ENCODE data around the gene PPFIBP1. TPM values are rescaled to one million over a fixed set of nuclear protein-coding genes. Genes with fewer than 3 reads are reported as not detected.

The PPFIBP1 gene
- 144 and 236 TPM in 2 replicates for total RNA-seq

DNA sequence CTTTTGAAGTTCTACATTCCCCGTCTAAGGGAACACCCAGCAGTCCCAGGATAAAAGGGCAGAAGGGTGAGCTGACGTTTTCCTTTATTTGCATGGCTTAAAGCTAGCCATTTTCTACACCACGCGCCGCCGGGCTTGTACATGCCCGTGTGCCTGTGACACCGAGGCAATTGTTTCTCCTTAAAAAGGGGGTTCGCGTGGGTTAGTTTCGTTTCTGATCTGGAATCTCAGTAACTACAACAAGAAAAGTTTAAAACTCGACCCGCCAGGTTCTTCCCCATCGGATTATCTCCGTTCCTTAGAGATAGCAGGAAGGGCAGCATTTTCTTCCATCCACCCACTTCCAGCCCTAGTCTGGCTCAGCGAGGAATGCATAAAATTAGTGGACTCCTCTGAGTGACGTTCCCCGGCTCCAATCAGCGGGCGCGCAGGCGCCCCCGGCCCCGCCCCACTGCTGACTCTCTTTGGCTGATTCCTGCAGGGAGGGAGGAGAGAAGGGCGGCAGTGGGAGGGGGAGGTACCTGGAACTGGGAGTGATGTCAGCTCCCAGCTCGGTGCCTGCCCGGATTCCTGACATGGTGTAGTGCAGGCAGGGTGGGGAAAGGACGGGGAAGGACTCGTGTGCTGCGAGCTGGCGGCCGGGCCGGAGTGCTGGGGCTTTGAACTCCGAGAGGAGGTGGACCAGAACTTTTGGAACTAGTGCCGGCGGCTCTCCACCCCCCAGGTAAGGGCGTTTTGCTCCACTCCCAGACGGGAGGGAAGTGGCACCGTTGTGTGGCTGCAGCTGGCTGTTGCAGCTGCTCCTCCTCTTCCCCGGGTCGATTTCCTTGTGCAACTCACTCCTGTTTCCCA, at the start of gene PPFIBP1:
Gene PPFIBP1, plus strand, starts transcription at position 565 of the 852 bp plus-strand sequence. CDS start 109,191 bp downstream, outside the sequence.

GRCh38 chr12:27696293-27696652, 172.3 kb downstream of the PPFIBP1 start, which contains the start of gene REP15:
Gene REP15, plus strand, starts transcription at chr12:27696447. Its CDS starts 116 bp downstream, at chr12:27696563.

GRCh38 chr12:27710592-27711316, 186.7 kb downstream of the PPFIBP1 start, which contains the start of gene MRPS35:
Gene MRPS35, plus strand, starts transcription at chr12:27710832. Its CDS starts 12 bp downstream, at chr12:27710844.

Other genes starting within 250 kb of the PPFIBP1 start
- 23.9 and 38.7 TPM in 2 replicates for gene BMAL2, start 191.4 kb upstream of the PPFIBP1 start, total RNA-seq
- 0.20 TPM in 1 of 2 replicates, not detected in the other for gene SMCO2, start 77.5 kb upstream of the PPFIBP1 start, total RNA-seq
- gene REP15, start 172.2 kb downstream of the PPFIBP1 start, total RNA-seq, result 2.6 and 6.3 TPM in 2 replicates
- gene MRPS35, start 186.6 kb downstream of the PPFIBP1 start, total RNA-seq, result 61.7 and 65.1 TPM in 2 replicates